K562 (cell line): ENCODE results near the gene MLXIPL. TPM values are rescaled to one million over a fixed set of nuclear protein-coding genes. Genes with fewer than 3 reads are reported as not detected.
A peak's percentile ranks its signal among the peaks of the same experiment; 100 is the strongest.

Source experiments
- CEBPG ChIP-seq, 3 experiments: fragments of 200-800 bp in 1 of 3; sonication (Bioruptor generic) in 1 of 3; sonication (generic) in 1 of 3; formaldehyde crosslinking in 1 of 3; IDR thresholded peaks in 2 of 3; conservative IDR thresholded peaks in 1 of 3; 2 replicates each; pipeline versions ENCODE4 v1.6.1 to v1.8.0; 2016 to 2022; ENCODE audit warnings: missing compliant biosample characterization in 2 of 3, missing genetic modification characterization in 2 of 3, mild to moderate bottlenecking in 1 of 3, missing genetic modification reagents in 1 of 3
- CXXC5 ChIP-seq: fragments of 250-450 bp; sonication (Bioruptor Pico); IDR thresholded peaks from 2 replicates; pipeline ENCODE4 v1.8.0; 2022; ENCODE audit warnings: inconsistent platforms, mild to moderate bottlenecking, moderate library complexity
- DMBX1 ChIP-seq: fragments of 250-450 bp; sonication (Bioruptor Pico); IDR thresholded peaks from 2 replicates; pipeline ENCODE4 v1.8.0; 2022; ENCODE audit warnings: inconsistent platforms, mild to moderate bottlenecking, moderate library complexity, borderline replicate concordance
- NFXL1 ChIP-seq: fragments of 450-650 bp; formaldehyde crosslinking; IDR thresholded peaks from 2 replicates; pipeline ENCODE4 v1.4.0; 2021; ENCODE audit warnings: mild to moderate bottlenecking
- PHB ChIP-seq: fragments of 250-450 bp; sonication (Bioruptor Pico); IDR thresholded peaks from 2 replicates; pipeline ENCODE4 v1.5.0; 2021
- SIN3B ChIP-seq: fragments of 450-650 bp; IDR thresholded peaks from 2 replicates; pipeline ENCODE4 v1.6.1; 2017; ENCODE audit warnings: low read depth, mild to moderate bottlenecking, moderate library complexity
- SMAD4 ChIP-seq: fragments of 250-450 bp; sonication (Bioruptor Pico); conservative IDR thresholded peaks from 2 replicates; pipeline ENCODE4 v1.8.0; 2021; ENCODE audit warnings: inconsistent platforms, mild to moderate bottlenecking, moderate library complexity
- YBX1 ChIP-seq: fragments of 450-650 bp; IDR thresholded peaks from 2 replicates; pipeline ENCODE4 v1.7.1; 2016; ENCODE audit warnings: mild to moderate bottlenecking
- ZBTB17 ChIP-seq: fragments of 450-650 bp; formaldehyde crosslinking; IDR thresholded peaks from 2 replicates; pipeline ENCODE4 v1.4.0; 2020; ENCODE audit warnings: mild to moderate bottlenecking
- ZNF165 ChIP-seq: fragments of 250-450 bp; sonication (Bioruptor Pico); IDR thresholded peaks from 2 replicates; pipeline ENCODE4 v1.4.0; 2020; ENCODE audit warnings: borderline replicate concordance
- polyA plus RNA-seq, 8 experiments: library from polyadenylated mRNA; depleted of rRNA in 4 of 8; stranded (reverse) in 5 of 8; unstranded in 3 of 8; fragments of >200 nt; fragmentation: Nextera tagmentation in 2 of 8; fragmentation: Illumina TruSeq in 1 of 8; extraction: Ambion mirVana in 2 of 8; extraction: Trizol in 1 of 8; gene quantifications; 2 replicates each; pipeline versions ENCODE4 v1.2.1 to v1.2.3, GENCODE V29; 2011 to 2014; ENCODE audit warnings: inconsistent platforms in 1 of 8, missing spikeins in 1 of 8
- total RNA-seq, 7 experiments: library from RNA; depleted of rRNA in 6 of 7; stranded (reverse); fragments of >200 nt in 6 of 7; fragmentation: Illumina TruSeq in 2 of 7; extraction: Trizol in 2 of 7; gene quantifications; 2 replicates each; pipeline versions ENCODE4 v1.2.1 to v1.2.3, GENCODE V29; 2011 to 2021; ENCODE audit warnings: low replicate concordance in 1 of 7
- TF ChIP-seq, protein P1 (sequence below): fragments of 250-450 bp; sonication (Bioruptor Pico); IDR thresholded peaks from 2 replicates; pipeline ENCODE4 v1.5.0; 2021; ENCODE audit warnings: mild to moderate bottlenecking, borderline replicate concordance
- TF ChIP-seq, protein P2 (sequence below): fragments of 450-650 bp; IDR thresholded peaks from 2 replicates; pipeline ENCODE4 v1.6.1; 2016; ENCODE audit warnings: low read depth

The MLXIPL gene
- total and polyA plus RNA-seq, 9 of the 15 experiments (the other 6 are each of a cell fraction or from before 2014, with no cell fraction given), result 0.11 to 18.4 (median 1.4) TPM

DNA sequence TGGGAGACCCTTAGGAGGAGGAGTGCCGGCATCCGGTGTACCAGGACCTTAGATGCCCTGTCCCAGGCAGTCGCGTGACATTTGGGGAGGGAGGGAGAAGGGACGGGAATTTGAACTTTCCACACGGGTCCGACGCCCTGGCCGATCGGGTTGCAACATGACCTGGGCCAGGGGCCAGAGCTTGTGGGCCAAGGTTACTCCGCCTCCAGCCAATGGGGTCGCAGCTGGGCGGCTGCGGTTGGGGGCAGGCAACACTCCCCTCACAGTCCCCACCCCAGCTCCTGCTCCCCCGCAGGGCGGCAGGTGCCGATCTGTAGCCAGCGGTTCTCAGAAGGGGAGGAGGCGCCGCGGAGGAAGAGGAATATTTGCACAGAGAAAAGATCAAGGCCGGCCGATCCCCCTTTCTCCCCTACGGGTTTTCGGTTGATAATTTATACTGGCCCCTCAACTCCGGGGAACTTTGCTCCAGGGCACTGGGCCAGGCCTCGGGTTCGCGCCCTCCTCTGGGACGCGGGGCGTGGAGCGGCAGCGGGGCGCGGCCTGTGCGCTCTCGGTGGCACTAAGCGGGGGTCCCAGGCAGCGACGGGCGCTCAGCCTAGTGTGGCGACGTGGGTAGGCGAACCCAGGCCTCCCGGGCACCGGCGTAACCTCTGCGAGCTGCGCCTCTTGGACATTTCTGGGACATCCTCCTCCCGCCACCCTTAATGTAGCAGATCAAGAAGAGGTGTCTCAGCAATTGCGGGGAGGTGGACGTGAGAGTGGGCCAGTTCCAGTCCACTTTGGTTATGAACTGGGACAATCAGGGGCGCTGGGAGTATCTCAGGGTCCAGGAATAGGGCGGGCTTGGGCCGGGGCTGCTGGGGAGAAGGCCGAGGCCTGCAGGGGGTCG, 1.2 kb downstream of the MLXIPL start (continued):
- TF ChIP-seq DMBX1 (CRISPR knock-in tag), result no peak
- no peak for TF ChIP-seq NFXL1 (CRISPR knock-in tag)
- peak; percentile 74 for TF ChIP-seq CEBPG (CRISPR knock-in tag; IDR thresholded peaks at IDR 0.05)
- TF ChIP-seq CEBPG (tag; conservative IDR thresholded peaks at IDR 0.05 in 1 of 2, IDR thresholded peaks at IDR 0.05 in 1 of 2), result peak; percentile 67 to 75
- no peak for TF ChIP-seq SIN3B
- TF ChIP-seq CXXC5 (CRISPR knock-in tag), result peak; percentile 45; the same call in 1 of the 2 replicates
- TF ChIP-seq, protein P1, sequence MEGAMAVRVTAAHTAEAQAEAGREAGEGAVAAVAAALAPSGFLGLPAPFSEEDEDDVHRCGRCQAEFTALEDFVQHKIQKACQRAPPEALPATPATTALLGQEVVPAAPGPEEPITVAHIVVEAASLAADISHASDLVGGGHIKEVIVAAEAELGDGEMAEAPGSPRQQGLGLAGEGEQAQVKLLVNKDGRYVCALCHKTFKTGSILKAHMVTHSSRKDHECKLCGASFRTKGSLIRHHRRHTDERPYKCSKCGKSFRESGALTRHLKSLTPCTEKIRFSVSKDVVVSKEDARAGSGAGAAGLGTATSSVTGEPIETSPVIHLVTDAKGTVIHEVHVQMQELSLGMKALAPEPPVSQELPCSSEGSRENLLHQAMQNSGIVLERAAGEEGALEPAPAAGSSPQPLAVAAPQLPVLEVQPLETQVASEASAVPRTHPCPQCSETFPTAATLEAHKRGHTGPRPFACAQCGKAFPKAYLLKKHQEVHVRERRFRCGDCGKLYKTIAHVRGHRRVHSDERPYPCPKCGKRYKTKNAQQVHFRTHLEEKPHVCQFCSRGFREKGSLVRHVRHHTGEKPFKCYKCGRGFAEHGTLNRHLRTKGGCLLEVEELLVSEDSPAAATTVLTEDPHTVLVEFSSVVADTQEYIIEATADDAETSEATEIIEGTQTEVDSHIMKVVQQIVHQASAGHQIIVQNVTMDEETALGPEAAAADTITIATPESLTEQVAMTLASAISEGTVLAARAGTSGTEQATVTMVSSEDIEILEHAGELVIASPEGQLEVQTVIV (CRISPR knock-in tag), result no peak
- TF ChIP-seq SMAD4 (CRISPR knock-in tag), result peak; percentile 72
- no peak for TF ChIP-seq PHB (CRISPR knock-in tag)
- no peak for TF ChIP-seq ZBTB17 (CRISPR knock-in tag)
- TF ChIP-seq ZNF165 (CRISPR knock-in tag), result no peak
- TF ChIP-seq YBX1, result no peak
- TF ChIP-seq, protein P2, sequence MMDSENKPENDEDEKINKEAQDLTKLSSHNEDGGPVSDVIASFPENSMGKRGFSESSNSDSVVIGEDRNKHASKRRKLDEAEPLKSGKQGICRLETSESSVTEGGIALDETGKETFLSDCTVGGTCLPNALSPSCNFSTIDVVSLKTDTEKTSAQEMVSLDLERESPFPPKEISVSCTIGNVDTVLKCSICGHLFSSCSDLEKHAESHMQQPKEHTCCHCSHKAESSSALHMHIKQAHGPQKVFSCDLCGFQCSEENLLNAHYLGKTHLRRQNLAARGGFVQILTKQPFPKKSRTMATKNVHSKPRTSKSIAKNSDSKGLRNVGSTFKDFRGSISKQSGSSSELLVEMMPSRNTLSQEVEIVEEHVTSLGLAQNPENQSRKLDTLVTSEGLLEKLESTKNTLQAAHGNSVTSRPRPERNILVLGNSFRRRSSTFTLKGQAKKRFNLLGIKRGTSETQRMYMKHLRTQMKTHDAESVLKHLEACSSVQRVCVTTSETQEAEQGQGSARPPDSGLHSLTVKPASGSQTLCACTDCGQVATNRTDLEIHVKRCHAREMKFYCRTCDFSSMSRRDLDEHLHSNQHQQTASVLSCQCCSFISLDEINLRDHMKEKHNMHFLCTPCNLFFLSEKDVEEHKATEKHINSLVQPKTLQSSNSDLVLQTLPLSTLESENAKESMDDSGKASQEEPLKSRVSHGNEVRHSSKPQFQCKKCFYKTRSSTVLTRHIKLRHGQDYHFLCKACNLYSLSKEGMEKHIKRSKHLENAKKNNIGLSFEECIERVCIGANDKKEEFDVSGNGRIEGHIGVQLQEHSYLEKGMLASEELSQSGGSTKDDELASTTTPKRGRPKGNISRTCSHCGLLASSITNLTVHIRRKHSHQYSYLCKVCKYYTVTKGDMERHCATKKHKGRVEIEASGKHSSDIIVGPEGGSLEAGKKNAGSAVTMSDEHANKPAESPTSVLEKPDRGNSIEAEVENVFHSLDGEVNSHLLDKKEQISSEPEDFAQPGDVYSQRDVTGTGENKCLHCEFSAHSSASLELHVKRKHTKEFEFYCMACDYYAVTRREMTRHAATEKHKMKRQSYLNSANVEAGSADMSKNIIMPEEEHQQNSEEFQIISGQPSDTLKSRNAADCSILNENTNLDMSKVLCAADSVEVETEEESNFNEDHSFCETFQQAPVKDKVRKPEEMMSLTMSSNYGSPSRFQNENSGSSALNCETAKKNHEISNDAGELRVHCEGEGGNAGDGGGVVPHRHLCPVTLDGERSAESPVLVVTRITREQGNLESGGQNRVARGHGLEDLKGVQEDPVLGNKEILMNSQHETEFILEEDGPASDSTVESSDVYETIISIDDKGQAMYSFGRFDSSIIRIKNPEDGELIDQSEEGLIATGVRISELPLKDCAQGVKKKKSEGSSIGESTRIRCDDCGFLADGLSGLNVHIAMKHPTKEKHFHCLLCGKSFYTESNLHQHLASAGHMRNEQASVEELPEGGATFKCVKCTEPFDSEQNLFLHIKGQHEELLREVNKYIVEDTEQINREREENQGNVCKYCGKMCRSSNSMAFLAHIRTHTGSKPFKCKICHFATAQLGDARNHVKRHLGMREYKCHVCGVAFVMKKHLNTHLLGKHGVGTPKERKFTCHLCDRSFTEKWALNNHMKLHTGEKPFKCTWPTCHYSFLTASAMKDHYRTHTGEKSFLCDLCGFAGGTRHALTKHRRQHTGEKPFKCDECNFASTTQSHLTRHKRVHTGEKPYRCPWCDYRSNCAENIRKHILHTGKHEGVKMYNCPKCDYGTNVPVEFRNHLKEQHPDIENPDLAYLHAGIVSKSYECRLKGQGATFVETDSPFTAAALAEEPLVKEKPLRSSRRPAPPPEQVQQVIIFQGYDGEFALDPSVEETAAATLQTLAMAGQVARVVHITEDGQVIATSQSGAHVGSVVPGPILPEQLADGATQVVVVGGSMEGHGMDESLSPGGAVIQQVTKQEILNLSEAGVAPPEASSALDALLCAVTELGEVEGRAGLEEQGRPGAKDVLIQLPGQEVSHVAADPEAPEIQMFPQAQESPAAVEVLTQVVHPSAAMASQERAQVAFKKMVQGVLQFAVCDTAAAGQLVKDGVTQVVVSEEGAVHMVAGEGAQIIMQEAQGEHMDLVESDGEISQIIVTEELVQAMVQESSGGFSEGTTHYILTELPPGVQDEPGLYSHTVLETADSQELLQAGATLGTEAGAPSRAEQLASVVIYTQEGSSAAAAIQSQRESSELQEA, result no peak
